Nephron progenitor cell (in vitro differentiated cells): Measurements from ENCODE around the gene CZIB.

Source experiments
- DNase-seq: peaks from one replicate; pipeline ENCODE4 v3.0.0; 2021
- H3K27ac Mint-ChIP-seq: 2 replicates; pipeline ENCODE4 v1.8.0; 2021; ENCODE audit warnings: mild to moderate bottlenecking, moderate library complexity, mixed read lengths
- H3K27me3 Mint-ChIP-seq: 2 replicates; pipeline ENCODE4 v1.8.0; 2021; ENCODE audit warnings: mild to moderate bottlenecking, low read depth, mixed read lengths; ENCODE audit not compliant: poor library complexity
- H3K36me3 Mint-ChIP-seq: 2 replicates; pipeline ENCODE4 v1.8.0; 2021; ENCODE audit warnings: low read depth, mixed read lengths
- H3K4me1 Mint-ChIP-seq: 2 replicates; pipeline ENCODE4 v1.8.0; 2021; ENCODE audit warnings: mixed read lengths
- H3K4me3 Mint-ChIP-seq: 2 replicates; pipeline ENCODE4 v1.8.0; 2021; ENCODE audit warnings: mild to moderate bottlenecking, moderate library complexity, mixed read lengths
- H3K9me3 Mint-ChIP-seq: 2 replicates; pipeline ENCODE4 v1.8.0; 2021; ENCODE audit warnings: mild to moderate bottlenecking, moderate library complexity, mixed read lengths
- CTCF ChIP-seq: fragments of 200-600 bp; sonication (generic); IDR thresholded peaks from 2 replicates; pipeline ENCODE4 v1.5.0; 2021; ENCODE audit warnings: antibody characterized with exemption

Gene CZIB

GRCh38 chr1:53262000-53262399, 41.6 kb upstream of the CZIB start:
- no peak overlapping the region for H3K27ac Mint-ChIP-seq
- peaks cover 36% of the 10 kb centered on the region for H3K36me3 Mint-ChIP-seq
- no peak for DNase-seq
- no peak for TF ChIP-seq CTCF
- H3K4me3 Mint-ChIP-seq = no peak overlapping the region
- H3K27me3 Mint-ChIP-seq = peaks cover 3% of the 10 kb centered on the region
- no peaks in the 10 kb centered on the region for H3K4me1 Mint-ChIP-seq
- no peaks in the 10 kb centered on the region for H3K9me3 Mint-ChIP-seq

- H3K36me3 Mint-ChIP-seq = peaks cover 29% of the 10 kb centered on the region
- no peaks in the 10 kb centered on the region for H3K4me1 Mint-ChIP-seq
- H3K4me3 Mint-ChIP-seq = no peak overlapping the region
- H3K27ac Mint-ChIP-seq = no peak overlapping the region
- peaks cover 3% of the 10 kb centered on the region for H3K27me3 Mint-ChIP-seq
- TF ChIP-seq CTCF = no peak
- no peak for DNase-seq
- no peaks in the 10 kb centered on the region for H3K9me3 Mint-ChIP-seq
These were observed 40.3 kb upstream of the CZIB start for GRCh38 chr1:53260631-53261247.

- Mint-ChIP-seq H3K9me3 (no peaks in the 10 kb centered on the region), H3K27ac (no peak overlapping the region), H3K36me3 (peaks cover 25% of the 10 kb centered on the region), H3K4me3 (no peak overlapping the region), H3K27me3 (peaks cover 3% of the 10 kb centered on the region), H3K4me1 (peaks cover under 1% of the 10 kb centered on the region)
- no peak for TF ChIP-seq CTCF
- DNase-seq = no peak
These were observed 39.5 kb upstream of the CZIB start for GRCh38 chr1:53259932-53260331.

- peaks cover 16% of the 10 kb centered on the region for H3K4me1 Mint-ChIP-seq
- DNase-seq = no peak
- peaks cover under 1% of the 10 kb centered on the region for H3K27me3 Mint-ChIP-seq
- H3K4me3 Mint-ChIP-seq = no peak overlapping the region
- peaks cover 24% of the 10 kb centered on the region for H3K36me3 Mint-ChIP-seq
- H3K27ac Mint-ChIP-seq = no peak overlapping the region
- H3K9me3 Mint-ChIP-seq = no peaks in the 10 kb centered on the region
- TF ChIP-seq CTCF = no peak
These were observed 37.8 kb upstream of the CZIB start for GRCh38 chr1:53258216-53258615.

GRCh38 chr1:53257454-53258081, 37.1 kb upstream of the CZIB start:
- H3K4me1 Mint-ChIP-seq = peaks cover 16% of the 10 kb centered on the region
- H3K27ac Mint-ChIP-seq = no peak overlapping the region
- H3K36me3 Mint-ChIP-seq = peaks cover 28% of the 10 kb centered on the region
- no peaks in the 10 kb centered on the region for H3K9me3 Mint-ChIP-seq
- DNase-seq = no peak
- H3K4me3 Mint-ChIP-seq = no peak overlapping the region
- no peaks in the 10 kb centered on the region for H3K27me3 Mint-ChIP-seq
- no peak for TF ChIP-seq CTCF
